Smooth muscle cell (in vitro differentiated cells): ENCODE results near the gene TIE1. TPM values are rescaled to one million over a fixed set of nuclear protein-coding genes. Genes with fewer than 3 reads are reported as not detected.

Source experiments
- DNase-seq: peaks from one replicate; lab custom pipeline; 2025; ENCODE audit not compliant: unreplicated experiment; lab: John Stamatoyannopoulos, UW
- H2AFZ ChIP-seq: fragments of 200-600 bp; sonication (generic); 2 replicates; pipeline ENCODE4 v1.6.0; 2016; ENCODE audit warnings: antibody characterized with exemption, low read depth, mild to moderate bottlenecking
- H3F3A ChIP-seq: fragments of 200-600 bp; sonication (generic); 2 replicates; pipeline ENCODE4 v1.6.0; 2017; ENCODE audit warnings: antibody characterized with exemption, low read depth
- H3K27ac ChIP-seq: fragments of 200-600 bp; sonication (generic); 2 replicates; pipeline ENCODE4 v1.5.1; 2016; ENCODE audit warnings: low read depth, mild to moderate bottlenecking
- H3K27me3 ChIP-seq: fragments of 200-600 bp; sonication (generic); 2 replicates; pipeline ENCODE4 v1.6.1; 2016; ENCODE audit warnings: low read depth, mild to moderate bottlenecking
- H3K36me3 ChIP-seq: fragments of 200-600 bp; sonication (generic); 2 replicates; pipeline ENCODE4 v1.5.1; 2016; ENCODE audit warnings: low read depth
- H3K4me1 ChIP-seq: fragments of 200-600 bp; sonication (generic); 2 replicates; pipeline ENCODE4 v1.5.1; 2016; ENCODE audit warnings: low read depth
- H3K4me2 ChIP-seq: fragments of 200-600 bp; sonication (generic); 2 replicates; pipeline ENCODE4 v1.6.0; 2016; ENCODE audit warnings: mild to moderate bottlenecking
- H3K4me3 ChIP-seq: fragments of 200-600 bp; sonication (generic); 2 replicates; pipeline ENCODE4 v1.5.1; 2016; ENCODE audit warnings: mild to moderate bottlenecking
- H3K79me2 ChIP-seq: fragments of 200-600 bp; sonication (generic); 2 replicates; pipeline ENCODE4 v1.6.0; 2016; ENCODE audit warnings: low read depth, mild to moderate bottlenecking
- H3K9ac ChIP-seq: fragments of 200-600 bp; sonication (generic); 2 replicates; pipeline ENCODE4 v1.6.0; 2016; ENCODE audit warnings: low read depth
- H3K9me3 ChIP-seq: fragments of 200-600 bp; sonication (generic); replicated peaks from 2 replicates; pipeline ENCODE4 v1.5.1; 2016; ENCODE audit warnings: low read depth
- H4K20me1 ChIP-seq: fragments of 200-600 bp; sonication (generic); 2 replicates; pipeline ENCODE4 v1.6.0; 2016; ENCODE audit warnings: low read depth
- WGBS: methylation state at CpG from one replicate; pipeline ENCODE4 v1.1.7; 2016; ENCODE audit warnings: low lambda C conversion rate; 5-methylcytosine and 5-hydroxymethylcytosine counted together
- polyA plus RNA-seq: library from polyadenylated mRNA; unstranded; fragments of >200 nt; fragmentation: Nextera tagmentation; extraction: Ambion mirVana; gene quantifications from 2 replicates; pipeline ENCODE4 v1.2.1, GENCODE V29; 2016
- total RNA-seq: library from RNA; depleted of rRNA; stranded (reverse); fragments of >200 nt; gene quantifications from 2 replicates; pipeline ENCODE4 v1.2.3, GENCODE V29; 2014
- TF ChIP-seq, protein P1 (sequence below): fragments of 200-600 bp; sonication (generic); IDR thresholded peaks from 2 replicates; pipeline ENCODE4 v1.5.1; 2017; ENCODE audit warnings: borderline replicate concordance, mild to moderate bottlenecking, antibody characterized with exemption; ENCODE audit not compliant: insufficient read depth, poor library complexity, severe bottlenecking

TIE1 gene
- total and polyA plus RNA-seq, 2 experiments from 2014 or later, result 0.18 to 0.73 TPM

DNA sequence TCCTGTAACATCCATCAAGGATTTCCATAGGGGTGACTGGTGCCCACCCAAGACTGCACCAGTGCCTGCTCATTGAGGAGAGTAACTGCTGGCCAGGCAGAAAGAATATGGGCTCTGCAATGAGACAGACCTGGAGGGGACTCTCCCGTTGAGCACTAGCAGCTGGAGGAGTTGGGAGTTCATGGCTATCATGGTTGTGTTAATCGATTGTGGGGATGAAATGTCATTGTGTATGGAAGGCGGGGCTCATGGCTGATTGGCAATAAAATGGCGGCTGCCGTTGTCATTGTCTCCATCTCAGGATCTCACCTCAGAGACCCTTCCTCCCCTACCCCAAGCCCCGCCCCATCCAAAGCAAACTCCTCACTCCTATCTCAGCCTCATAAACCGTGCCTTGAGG, 27.1 kb upstream of the TIE1 start:
- Histone ChIP-seq H3K9ac (no peak overlapping the region), H3K27ac (no peak overlapping the region), H3K4me3 (no peak overlapping the region), H3K79me2 (no peaks in the 10 kb centered on the region), H3K4me1 (peaks cover 8% of the 10 kb centered on the region), H3K27me3 (no peaks in the 10 kb centered on the region), H3K9me3 (no peaks in the 10 kb centered on the region), H4K20me1 (no peaks in the 10 kb centered on the region), H3K4me2 (no peak overlapping the region), H2AFZ (no peak overlapping the region), H3K36me3 (no peaks in the 10 kb centered on the region), H3F3A (no peaks in the 10 kb centered on the region)
- DNase-seq, result no peak
- WGBS, result 96% methylated on average over 7 of the region's 7 CpGs
- TF ChIP-seq, protein P1, sequence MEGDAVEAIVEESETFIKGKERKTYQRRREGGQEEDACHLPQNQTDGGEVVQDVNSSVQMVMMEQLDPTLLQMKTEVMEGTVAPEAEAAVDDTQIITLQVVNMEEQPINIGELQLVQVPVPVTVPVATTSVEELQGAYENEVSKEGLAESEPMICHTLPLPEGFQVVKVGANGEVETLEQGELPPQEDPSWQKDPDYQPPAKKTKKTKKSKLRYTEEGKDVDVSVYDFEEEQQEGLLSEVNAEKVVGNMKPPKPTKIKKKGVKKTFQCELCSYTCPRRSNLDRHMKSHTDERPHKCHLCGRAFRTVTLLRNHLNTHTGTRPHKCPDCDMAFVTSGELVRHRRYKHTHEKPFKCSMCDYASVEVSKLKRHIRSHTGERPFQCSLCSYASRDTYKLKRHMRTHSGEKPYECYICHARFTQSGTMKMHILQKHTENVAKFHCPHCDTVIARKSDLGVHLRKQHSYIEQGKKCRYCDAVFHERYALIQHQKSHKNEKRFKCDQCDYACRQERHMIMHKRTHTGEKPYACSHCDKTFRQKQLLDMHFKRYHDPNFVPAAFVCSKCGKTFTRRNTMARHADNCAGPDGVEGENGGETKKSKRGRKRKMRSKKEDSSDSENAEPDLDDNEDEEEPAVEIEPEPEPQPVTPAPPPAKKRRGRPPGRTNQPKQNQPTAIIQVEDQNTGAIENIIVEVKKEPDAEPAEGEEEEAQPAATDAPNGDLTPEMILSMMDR, result no peak

DNA sequence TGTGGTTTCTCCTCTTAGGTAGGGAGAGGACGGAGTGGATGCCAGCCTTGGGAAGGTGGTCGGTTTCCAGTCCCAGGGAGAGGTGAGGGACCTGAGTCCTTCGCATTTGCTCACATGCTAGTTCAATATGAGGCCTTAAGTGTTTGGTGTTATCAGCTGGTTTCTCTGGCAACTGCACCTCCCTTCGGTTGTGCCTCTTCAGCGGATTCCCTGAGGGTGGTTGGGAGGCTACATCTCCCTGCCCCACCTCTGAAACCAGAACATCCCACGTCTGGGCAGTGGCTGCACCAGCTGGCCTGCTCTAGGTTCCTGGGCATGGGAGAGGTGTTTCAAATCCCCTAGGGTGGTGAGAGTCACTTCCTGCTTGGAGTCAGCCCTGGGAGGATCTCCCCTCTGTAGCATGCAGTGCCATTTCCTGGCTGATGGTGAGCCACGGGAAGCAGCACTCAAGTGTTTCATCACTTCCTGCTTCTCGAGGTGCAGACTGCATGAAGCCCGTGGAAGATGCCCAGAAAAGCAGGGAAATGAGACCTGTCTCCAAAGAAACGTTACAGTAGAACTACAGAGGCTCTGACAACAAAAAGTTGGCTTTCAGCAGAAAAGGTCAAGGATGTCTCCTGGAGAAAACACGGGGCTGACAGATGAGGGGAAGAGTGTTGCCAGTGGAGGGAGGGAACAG, 26.5 kb upstream of the TIE1 start:
- Histone ChIP-seq H4K20me1 (no peaks in the 10 kb centered on the region), H3K4me2 (no peak overlapping the region), H3K9ac (no peak overlapping the region), H3K27ac (no peak overlapping the region), H2AFZ (no peak overlapping the region), H3K79me2 (no peaks in the 10 kb centered on the region), H3F3A (no peaks in the 10 kb centered on the region), H3K9me3 (no peaks in the 10 kb centered on the region), H3K4me1 (peaks cover 8% of the 10 kb centered on the region), H3K36me3 (no peaks in the 10 kb centered on the region), H3K4me3 (no peak overlapping the region), H3K27me3 (no peaks in the 10 kb centered on the region)
- no peak for DNase-seq
- TF ChIP-seq, protein P1, result no peak
- 78% methylated on average over 11 of the region's 11 CpGs for WGBS

DNA sequence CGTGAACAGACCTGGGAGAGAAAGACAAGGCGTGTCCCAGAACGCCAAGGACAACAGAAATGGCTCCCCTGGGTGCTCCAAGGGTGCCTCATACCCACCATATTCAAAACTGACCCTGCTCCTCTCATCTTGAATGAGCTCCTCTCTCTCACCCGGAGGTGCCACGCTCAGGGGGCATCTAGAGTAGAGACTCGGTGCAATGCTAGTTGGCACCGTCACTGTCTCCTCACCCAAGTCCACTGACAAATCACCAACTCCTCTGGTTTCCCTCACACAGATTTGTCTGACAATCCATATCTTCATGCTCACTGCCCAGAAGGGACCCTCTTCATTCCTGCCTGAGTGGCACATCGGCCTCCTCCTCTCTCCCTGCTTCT, 26.0 kb upstream of the TIE1 start:
- Histone ChIP-seq H3K36me3 (no peaks in the 10 kb centered on the region), H4K20me1 (no peaks in the 10 kb centered on the region), H2AFZ (no peak overlapping the region), H3K4me3 (no peak overlapping the region), H3K9ac (no peak overlapping the region), H3F3A (no peaks in the 10 kb centered on the region), H3K27me3 (no peaks in the 10 kb centered on the region), H3K9me3 (no peaks in the 10 kb centered on the region), H3K79me2 (no peaks in the 10 kb centered on the region), H3K27ac (no peak overlapping the region), H3K4me2 (no peak overlapping the region), H3K4me1 (peaks cover 8% of the 10 kb centered on the region)
- no peak for DNase-seq
- TF ChIP-seq, protein P1, result no peak
- 97% methylated on average over 8 of the region's 8 CpGs for WGBS
